Smooth muscle cell (in vitro differentiated cells): ENCODE data around the gene PGLYRP4. TPM values are rescaled to one million over a fixed set of nuclear protein-coding genes. Genes with fewer than 3 reads are reported as not detected.

Experiments used
- DNase-seq: peaks from one replicate; lab custom pipeline; 2025; ENCODE audit not compliant: unreplicated experiment; lab: John Stamatoyannopoulos, UW
- H2AFZ ChIP-seq: fragments of 200-600 bp; sonication (generic); 2 replicates; pipeline ENCODE4 v1.6.0; 2016; ENCODE audit warnings: antibody characterized with exemption, low read depth, mild to moderate bottlenecking
- H3F3A ChIP-seq: fragments of 200-600 bp; sonication (generic); 2 replicates; pipeline ENCODE4 v1.6.0; 2017; ENCODE audit warnings: antibody characterized with exemption, low read depth
- H3K27ac ChIP-seq: fragments of 200-600 bp; sonication (generic); 2 replicates; pipeline ENCODE4 v1.5.1; 2016; ENCODE audit warnings: low read depth, mild to moderate bottlenecking
- H3K27me3 ChIP-seq: fragments of 200-600 bp; sonication (generic); 2 replicates; pipeline ENCODE4 v1.6.1; 2016; ENCODE audit warnings: low read depth, mild to moderate bottlenecking
- H3K36me3 ChIP-seq: fragments of 200-600 bp; sonication (generic); 2 replicates; pipeline ENCODE4 v1.5.1; 2016; ENCODE audit warnings: low read depth
- H3K4me1 ChIP-seq: fragments of 200-600 bp; sonication (generic); 2 replicates; pipeline ENCODE4 v1.5.1; 2016; ENCODE audit warnings: low read depth
- H3K4me2 ChIP-seq: fragments of 200-600 bp; sonication (generic); 2 replicates; pipeline ENCODE4 v1.6.0; 2016; ENCODE audit warnings: mild to moderate bottlenecking
- H3K4me3 ChIP-seq: fragments of 200-600 bp; sonication (generic); 2 replicates; pipeline ENCODE4 v1.5.1; 2016; ENCODE audit warnings: mild to moderate bottlenecking
- H3K79me2 ChIP-seq: fragments of 200-600 bp; sonication (generic); 2 replicates; pipeline ENCODE4 v1.6.0; 2016; ENCODE audit warnings: low read depth, mild to moderate bottlenecking
- H3K9ac ChIP-seq: fragments of 200-600 bp; sonication (generic); 2 replicates; pipeline ENCODE4 v1.6.0; 2016; ENCODE audit warnings: low read depth
- H3K9me3 ChIP-seq: fragments of 200-600 bp; sonication (generic); replicated peaks from 2 replicates; pipeline ENCODE4 v1.5.1; 2016; ENCODE audit warnings: low read depth
- H4K20me1 ChIP-seq: fragments of 200-600 bp; sonication (generic); 2 replicates; pipeline ENCODE4 v1.6.0; 2016; ENCODE audit warnings: low read depth
- WGBS: methylation state at CpG from one replicate; pipeline ENCODE4 v1.1.7; 2016; ENCODE audit warnings: low lambda C conversion rate; 5-methylcytosine and 5-hydroxymethylcytosine counted together
- polyA plus RNA-seq: library from polyadenylated mRNA; unstranded; fragments of >200 nt; fragmentation: Nextera tagmentation; extraction: Ambion mirVana; gene quantifications from 2 replicates; pipeline ENCODE4 v1.2.1, GENCODE V29; 2016
- total RNA-seq: library from RNA; depleted of rRNA; stranded (reverse); fragments of >200 nt; gene quantifications from 2 replicates; pipeline ENCODE4 v1.2.3, GENCODE V29; 2014
- TF ChIP-seq, protein P1 (sequence below): fragments of 200-600 bp; sonication (generic); IDR thresholded peaks from 2 replicates; pipeline ENCODE4 v1.5.1; 2017; ENCODE audit warnings: borderline replicate concordance, mild to moderate bottlenecking, antibody characterized with exemption; ENCODE audit not compliant: insufficient read depth, poor library complexity, severe bottlenecking

The PGLYRP4 gene
- total and polyA plus RNA-seq, 2 experiments from 2014 or later: 0.43 to 0.54 TPM

GRCh38 chr1:153307221-153307600 is 41.4 kb downstream of the PGLYRP4 start:
- H4K20me1 ChIP-seq: no peaks in the 10 kb centered on the region
- H3K27ac ChIP-seq: no peak overlapping the region
- no peaks in the 10 kb centered on the region for H3K9me3 ChIP-seq
- no peak for DNase-seq
- H3K36me3 ChIP-seq: no peaks in the 10 kb centered on the region
- no peaks in the 10 kb centered on the region for H3K4me1 ChIP-seq
- H3K79me2 ChIP-seq: no peaks in the 10 kb centered on the region
- no peak overlapping the region for H2AFZ ChIP-seq
- 85% methylated on average over 10 of the region's 10 CpGs for WGBS
- no peak overlapping the region for H3K4me3 ChIP-seq
- TF ChIP-seq, protein P1, sequence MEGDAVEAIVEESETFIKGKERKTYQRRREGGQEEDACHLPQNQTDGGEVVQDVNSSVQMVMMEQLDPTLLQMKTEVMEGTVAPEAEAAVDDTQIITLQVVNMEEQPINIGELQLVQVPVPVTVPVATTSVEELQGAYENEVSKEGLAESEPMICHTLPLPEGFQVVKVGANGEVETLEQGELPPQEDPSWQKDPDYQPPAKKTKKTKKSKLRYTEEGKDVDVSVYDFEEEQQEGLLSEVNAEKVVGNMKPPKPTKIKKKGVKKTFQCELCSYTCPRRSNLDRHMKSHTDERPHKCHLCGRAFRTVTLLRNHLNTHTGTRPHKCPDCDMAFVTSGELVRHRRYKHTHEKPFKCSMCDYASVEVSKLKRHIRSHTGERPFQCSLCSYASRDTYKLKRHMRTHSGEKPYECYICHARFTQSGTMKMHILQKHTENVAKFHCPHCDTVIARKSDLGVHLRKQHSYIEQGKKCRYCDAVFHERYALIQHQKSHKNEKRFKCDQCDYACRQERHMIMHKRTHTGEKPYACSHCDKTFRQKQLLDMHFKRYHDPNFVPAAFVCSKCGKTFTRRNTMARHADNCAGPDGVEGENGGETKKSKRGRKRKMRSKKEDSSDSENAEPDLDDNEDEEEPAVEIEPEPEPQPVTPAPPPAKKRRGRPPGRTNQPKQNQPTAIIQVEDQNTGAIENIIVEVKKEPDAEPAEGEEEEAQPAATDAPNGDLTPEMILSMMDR: no peak
- H3K4me2 ChIP-seq: no peak overlapping the region
- H3K9ac ChIP-seq: no peak overlapping the region
- no peaks in the 10 kb centered on the region for H3F3A ChIP-seq
- no peaks in the 10 kb centered on the region for H3K27me3 ChIP-seq

DNA sequence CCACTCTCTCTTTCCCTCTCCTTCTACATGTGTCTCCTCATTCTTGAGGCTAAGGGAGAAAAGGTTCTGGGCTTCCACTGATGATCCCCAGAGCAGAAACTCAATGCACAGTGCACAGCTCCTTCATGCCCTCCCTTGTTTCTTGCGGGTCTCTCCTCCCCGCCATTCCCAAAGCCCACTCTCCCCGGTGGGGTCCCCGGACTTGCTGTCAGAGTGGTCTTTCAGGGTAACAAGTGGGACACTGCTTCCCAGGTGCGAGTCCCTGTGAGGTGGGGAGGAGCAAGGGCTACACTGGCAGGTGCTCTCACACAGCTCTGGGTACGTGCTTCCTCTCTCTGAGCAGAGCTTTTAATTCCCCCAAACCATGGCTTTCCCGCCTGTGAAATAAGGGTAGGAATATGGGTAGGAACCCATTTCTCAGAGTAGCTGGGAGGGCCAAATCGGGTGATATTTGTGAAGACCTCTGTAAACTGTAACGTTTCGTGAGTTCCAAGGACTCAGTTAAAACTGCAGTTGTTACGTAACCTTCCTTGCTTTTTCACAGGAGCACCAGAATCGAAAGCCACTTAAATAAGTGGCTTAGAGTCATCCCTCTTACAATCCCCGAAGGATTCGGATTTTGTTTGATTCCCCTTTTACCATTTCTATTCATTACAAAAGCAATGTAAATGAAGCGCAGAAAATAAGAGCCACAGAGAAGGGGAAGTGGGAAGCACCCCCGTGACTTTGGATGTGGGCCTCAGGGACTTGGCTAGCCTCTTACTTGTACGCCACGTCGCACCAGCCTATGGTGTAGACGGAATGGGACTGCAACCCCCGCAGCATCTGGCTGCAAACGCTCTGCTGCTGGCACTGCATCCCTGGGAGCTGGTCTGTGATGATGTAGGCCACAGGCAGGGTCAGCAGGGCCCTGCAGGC is 42.1 kb downstream of the PGLYRP4 start:
- 85% methylated on average over 22 of the region's 22 CpGs for WGBS
- TF ChIP-seq, protein P1: no peak
- Histone ChIP-seq H3K4me3 (no peak overlapping the region), H3K27ac (no peak overlapping the region), H2AFZ (no peak overlapping the region), H3K36me3 (no peaks in the 10 kb centered on the region), H3K27me3 (no peaks in the 10 kb centered on the region), H4K20me1 (no peaks in the 10 kb centered on the region), H3K4me1 (no peaks in the 10 kb centered on the region), H3F3A (no peaks in the 10 kb centered on the region), H3K9ac (no peak overlapping the region), H3K79me2 (no peaks in the 10 kb centered on the region), H3K9me3 (no peaks in the 10 kb centered on the region), H3K4me2 (no peak overlapping the region)
- no peak for DNase-seq

- H3K4me1 ChIP-seq: no peaks in the 10 kb centered on the region
- 80% methylated on average over 6 of the region's 6 CpGs for WGBS
- no peaks in the 10 kb centered on the region for H4K20me1 ChIP-seq
- no peak overlapping the region for H2AFZ ChIP-seq
- no peak overlapping the region for H3K4me3 ChIP-seq
- H3F3A ChIP-seq: no peaks in the 10 kb centered on the region
- TF ChIP-seq, protein P1: no peak
- H3K27ac ChIP-seq: no peak overlapping the region
- no peaks in the 10 kb centered on the region for H3K9me3 ChIP-seq
- no peaks in the 10 kb centered on the region for H3K79me2 ChIP-seq
- no peak overlapping the region for H3K9ac ChIP-seq
- H3K27me3 ChIP-seq: no peaks in the 10 kb centered on the region
- no peaks in the 10 kb centered on the region for H3K36me3 ChIP-seq
- H3K4me2 ChIP-seq: no peak overlapping the region
- no peak for DNase-seq
These were observed 43.0 kb downstream of the PGLYRP4 start for GRCh38 chr1:153305682-153306081.
